Measurements from ENCODE around the gene AGTR2.

Gene AGTR2

GRCh38 chrX:116170511-116170910 lies at the start of gene AGTR2:
AGTR2 (plus strand) TSS chrX:116170744; CDS start chrX:116172281, 1,537 bp downstream.
- no peak for TF ChIP-seq ZNF521 (tag by site-specific recombination; IDR thresholded peaks at IDR 0.05)
- TF ChIP-seq OVOL3 (tag by site-specific recombination; IDR thresholded peaks at IDR 0.05) = no peak
- TF ChIP-seq ZNF654 (tag by site-specific recombination; IDR thresholded peaks at IDR 0.05; ENCODE audit: low read depth) = no peak
- no peak for TF ChIP-seq ZNF558 (tag by site-specific recombination; IDR thresholded peaks at IDR 0.05)
- TF ChIP-seq ZNF350 (tag by site-specific recombination; IDR thresholded peaks at IDR 0.05) = no peak
- TF ChIP-seq ZNF830 (tag by site-specific recombination; IDR thresholded peaks at IDR 0.05; ENCODE audit: low read depth) = no peak
- no peak for TF ChIP-seq INSM2 (tag by site-specific recombination; IDR thresholded peaks at IDR 0.05)
- TF ChIP-seq ZNF416 (tag by site-specific recombination; IDR thresholded peaks at IDR 0.05) = no peak
- no peak for TF ChIP-seq ZSCAN16 (tag by site-specific recombination; IDR thresholded peaks at IDR 0.05)
- no peak for TF ChIP-seq ZNF530 (tag by site-specific recombination; IDR thresholded peaks at IDR 0.05; ENCODE audit: low read depth)
- no peak for TF ChIP-seq ZNF792 (tag by site-specific recombination; IDR thresholded peaks at IDR 0.05)
- CTCF ChIA-PET = interaction anchor here (0.6 kb wide), 1 partner anchor 165 kb away, joined by 3 read pairs; no protein-coding TSS in a partner anchor
- H3K4me1 ChIP-seq (ENCODE audit: control insufficient read depth, insufficient read depth, low read length) = no peaks in the 10 kb centered on the region; the same call in 1 of the 2 replicates
- H3K36me3 ChIP-seq (ENCODE audit: control insufficient read depth in 2 of 2, insufficient read depth in 1 of 2, low read length in 2 of 2) = no peaks in the 10 kb centered on the region
- no peaks in the 10 kb centered on the region for H3K9me3 ChIP-seq (ENCODE audit: control insufficient read depth, insufficient read depth, low read depth, low read length)
- POLR2A ChIA-PET = no interaction called here
- H3K27ac ChIP-seq (ENCODE audit: extremely low read depth, low read depth, low read length) = no peak within 1 kb of the TSS
- no peak within 1 kb of the TSS for H3K4me3 ChIP-seq (ENCODE audit: low read depth, low read length)

- Histone ChIP-seq H3K36me3 (ENCODE audit: control insufficient read depth in 2 of 2, insufficient read depth in 1 of 2, low read length in 2 of 2) (no peaks in the 10 kb centered on the region), H3K4me1 (ENCODE audit: control insufficient read depth, insufficient read depth, low read length) (no peaks in the 10 kb centered on the region), H3K4me3 (ENCODE audit: low read depth, low read length) (no peak overlapping the region), H3K27ac (ENCODE audit: extremely low read depth, low read depth, low read length) (no peak overlapping the region), H3K9me3 (ENCODE audit: control insufficient read depth, insufficient read depth, low read depth, low read length) (no peaks in the 10 kb centered on the region)
- CTCF ChIA-PET = no interaction called here
- POLR2A ChIA-PET = no interaction called here
- TF ChIP-seq ZNF549 (tag by site-specific recombination; IDR thresholded peaks at IDR 0.05) = no peak
- TF ChIP-seq PATZ1 (tag by site-specific recombination; IDR thresholded peaks at IDR 0.05) = no peak
- TF ChIP-seq ZBTB26 (tag by site-specific recombination; optimal IDR thresholded peaks at IDR 0.05) = no peak
- no peak for TF ChIP-seq ZNF223 (tag by site-specific recombination; IDR thresholded peaks at IDR 0.05)
- no peak for TF ChIP-seq ZNF416 (tag by site-specific recombination; IDR thresholded peaks at IDR 0.05)
- TF ChIP-seq ZNF114 (tag by site-specific recombination; IDR thresholded peaks at IDR 0.05) = no peak
- TF ChIP-seq REPIN1 (tag by site-specific recombination; IDR thresholded peaks at IDR 0.05; ENCODE audit: low read depth) = no peak
- no peak for TF ChIP-seq ZNF529 (tag by site-specific recombination; IDR thresholded peaks at IDR 0.05; ENCODE audit: insufficient replicate concordance)
- TF ChIP-seq ZNF214 (tag by site-specific recombination; IDR thresholded peaks at IDR 0.05; ENCODE audit: borderline replicate concordance) = no peak
- no peak for TF ChIP-seq ZNF692 (tag by site-specific recombination; IDR thresholded peaks at IDR 0.05)
- no peak for TF ChIP-seq ZNF16 (tag by site-specific recombination; IDR thresholded peaks at IDR 0.05; ENCODE audit: low read depth)
- TF ChIP-seq ZBTB1 (tag by site-specific recombination; IDR thresholded peaks at IDR 0.05) = no peak
- TF ChIP-seq ZNF670 (tag by site-specific recombination; IDR thresholded peaks at IDR 0.05; ENCODE audit: low read depth) = no peak
- no peak for TF ChIP-seq ZNF433 (tag by site-specific recombination; IDR thresholded peaks at IDR 0.05; ENCODE audit: low read depth)
- no peak for TF ChIP-seq ZBTB11 (tag by site-specific recombination; conservative IDR thresholded peaks at IDR 0.05; ENCODE audit: low read depth)
- no peak for TF ChIP-seq ZBTB48 (tag by site-specific recombination; IDR thresholded peaks at IDR 0.05)
- TF ChIP-seq ZNF37A (tag by site-specific recombination; IDR thresholded peaks at IDR 0.05) = no peak
Measured at GRCh38 chrX:116135277-116135676, 35.3 kb upstream of the AGTR2 start.
